ENCODE data around the gene PARD3. TPM values are rescaled to one million over a fixed set of nuclear protein-coding genes. Genes with fewer than 3 reads are reported as not detected.

Gene PARD3
- total RNA-seq, 1 experiment from 2014 or later, result 51.8 TPM

DNA sequence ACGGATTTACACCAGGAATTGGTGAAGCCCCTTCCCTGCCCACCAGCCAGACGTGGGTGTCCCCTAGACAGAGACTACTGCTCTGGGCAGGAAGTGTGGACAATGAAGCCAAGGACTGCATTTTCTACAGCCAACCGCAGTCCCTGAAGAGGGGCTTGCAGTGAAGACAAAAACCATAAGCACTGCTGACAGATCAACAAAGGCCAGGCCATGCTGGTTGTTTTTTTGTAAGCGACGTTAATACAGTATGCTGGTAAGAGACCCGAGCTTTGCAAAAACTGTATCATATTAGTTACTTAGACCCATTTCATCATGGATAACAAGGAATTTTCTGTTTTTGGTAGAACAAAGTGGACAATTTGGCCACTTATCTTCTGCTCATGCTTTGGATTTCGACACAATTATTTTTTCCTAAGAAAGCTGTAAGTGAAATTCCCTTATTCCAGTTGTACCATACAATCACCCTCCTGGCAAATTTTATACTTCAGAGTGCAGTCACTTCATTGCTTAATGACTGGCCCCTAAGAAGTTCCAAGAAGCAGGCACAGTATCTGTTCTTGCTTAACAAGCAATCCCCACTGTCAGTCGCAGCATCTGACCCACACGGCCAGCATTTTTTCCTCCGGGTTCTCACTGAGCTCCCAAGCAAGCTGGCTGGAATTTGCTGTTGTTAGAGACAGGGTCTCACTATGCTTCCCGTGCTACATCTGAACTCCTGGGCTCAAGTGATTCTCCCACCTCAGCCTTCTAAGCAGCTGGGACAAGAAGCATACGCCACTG, 163.5 kb downstream of the PARD3 start:
- peaks cover 81% of the 10 kb centered on the region for H3K4me1 Mint-ChIP-seq
- DNase-seq (ENCODE audit: low spot score) (no peak), ATAC-seq (peak; percentile 20)
- CTCF ChIA-PET, result interaction anchor here (1.8 to 1.9 kb wide), 2 partner anchors 14 to 334 kb away, joined by 4 to 9 read pairs; no protein-coding TSS in a partner anchor
- TF ChIP-seq, protein P1, sequence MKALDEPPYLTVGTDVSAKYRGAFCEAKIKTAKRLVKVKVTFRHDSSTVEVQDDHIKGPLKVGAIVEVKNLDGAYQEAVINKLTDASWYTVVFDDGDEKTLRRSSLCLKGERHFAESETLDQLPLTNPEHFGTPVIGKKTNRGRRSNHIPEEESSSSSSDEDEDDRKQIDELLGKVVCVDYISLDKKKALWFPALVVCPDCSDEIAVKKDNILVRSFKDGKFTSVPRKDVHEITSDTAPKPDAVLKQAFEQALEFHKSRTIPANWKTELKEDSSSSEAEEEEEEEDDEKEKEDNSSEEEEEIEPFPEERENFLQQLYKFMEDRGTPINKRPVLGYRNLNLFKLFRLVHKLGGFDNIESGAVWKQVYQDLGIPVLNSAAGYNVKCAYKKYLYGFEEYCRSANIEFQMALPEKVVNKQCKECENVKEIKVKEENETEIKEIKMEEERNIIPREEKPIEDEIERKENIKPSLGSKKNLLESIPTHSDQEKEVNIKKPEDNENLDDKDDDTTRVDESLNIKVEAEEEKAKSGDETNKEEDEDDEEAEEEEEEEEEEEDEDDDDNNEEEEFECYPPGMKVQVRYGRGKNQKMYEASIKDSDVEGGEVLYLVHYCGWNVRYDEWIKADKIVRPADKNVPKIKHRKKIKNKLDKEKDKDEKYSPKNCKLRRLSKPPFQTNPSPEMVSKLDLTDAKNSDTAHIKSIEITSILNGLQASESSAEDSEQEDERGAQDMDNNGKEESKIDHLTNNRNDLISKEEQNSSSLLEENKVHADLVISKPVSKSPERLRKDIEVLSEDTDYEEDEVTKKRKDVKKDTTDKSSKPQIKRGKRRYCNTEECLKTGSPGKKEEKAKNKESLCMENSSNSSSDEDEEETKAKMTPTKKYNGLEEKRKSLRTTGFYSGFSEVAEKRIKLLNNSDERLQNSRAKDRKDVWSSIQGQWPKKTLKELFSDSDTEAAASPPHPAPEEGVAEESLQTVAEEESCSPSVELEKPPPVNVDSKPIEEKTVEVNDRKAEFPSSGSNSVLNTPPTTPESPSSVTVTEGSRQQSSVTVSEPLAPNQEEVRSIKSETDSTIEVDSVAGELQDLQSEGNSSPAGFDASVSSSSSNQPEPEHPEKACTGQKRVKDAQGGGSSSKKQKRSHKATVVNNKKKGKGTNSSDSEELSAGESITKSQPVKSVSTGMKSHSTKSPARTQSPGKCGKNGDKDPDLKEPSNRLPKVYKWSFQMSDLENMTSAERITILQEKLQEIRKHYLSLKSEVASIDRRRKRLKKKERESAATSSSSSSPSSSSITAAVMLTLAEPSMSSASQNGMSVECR (CRISPR knock-in tag; IDR thresholded peaks at IDR 0.05; ENCODE audit: borderline replicate concordance), result no peak
- no peak for TF ChIP-seq ELF4 (CRISPR knock-in tag; IDR thresholded peaks at IDR 0.05; ENCODE audit: low read depth)
- no peak for TF ChIP-seq IRF2 (CRISPR knock-in tag; IDR thresholded peaks at IDR 0.05; ENCODE audit: borderline replicate concordance, low read depth)
- TF ChIP-seq SOX15 (CRISPR knock-in tag; IDR thresholded peaks at IDR 0.05), result no peak
- TF ChIP-seq CBFB (CRISPR knock-in tag; IDR thresholded peaks at IDR 0.05; ENCODE audit: low read depth), result no peak
- TF ChIP-seq NR1H2 (CRISPR knock-in tag; IDR thresholded peaks at IDR 0.05), result no peak
- TF ChIP-seq GTF2I (CRISPR knock-in tag; conservative IDR thresholded peaks at IDR 0.05), result no peak
- TF ChIP-seq KAT7 (CRISPR knock-in tag; IDR thresholded peaks at IDR 0.05; ENCODE audit: borderline replicate concordance), result no peak
- TF ChIP-seq, protein P2, sequence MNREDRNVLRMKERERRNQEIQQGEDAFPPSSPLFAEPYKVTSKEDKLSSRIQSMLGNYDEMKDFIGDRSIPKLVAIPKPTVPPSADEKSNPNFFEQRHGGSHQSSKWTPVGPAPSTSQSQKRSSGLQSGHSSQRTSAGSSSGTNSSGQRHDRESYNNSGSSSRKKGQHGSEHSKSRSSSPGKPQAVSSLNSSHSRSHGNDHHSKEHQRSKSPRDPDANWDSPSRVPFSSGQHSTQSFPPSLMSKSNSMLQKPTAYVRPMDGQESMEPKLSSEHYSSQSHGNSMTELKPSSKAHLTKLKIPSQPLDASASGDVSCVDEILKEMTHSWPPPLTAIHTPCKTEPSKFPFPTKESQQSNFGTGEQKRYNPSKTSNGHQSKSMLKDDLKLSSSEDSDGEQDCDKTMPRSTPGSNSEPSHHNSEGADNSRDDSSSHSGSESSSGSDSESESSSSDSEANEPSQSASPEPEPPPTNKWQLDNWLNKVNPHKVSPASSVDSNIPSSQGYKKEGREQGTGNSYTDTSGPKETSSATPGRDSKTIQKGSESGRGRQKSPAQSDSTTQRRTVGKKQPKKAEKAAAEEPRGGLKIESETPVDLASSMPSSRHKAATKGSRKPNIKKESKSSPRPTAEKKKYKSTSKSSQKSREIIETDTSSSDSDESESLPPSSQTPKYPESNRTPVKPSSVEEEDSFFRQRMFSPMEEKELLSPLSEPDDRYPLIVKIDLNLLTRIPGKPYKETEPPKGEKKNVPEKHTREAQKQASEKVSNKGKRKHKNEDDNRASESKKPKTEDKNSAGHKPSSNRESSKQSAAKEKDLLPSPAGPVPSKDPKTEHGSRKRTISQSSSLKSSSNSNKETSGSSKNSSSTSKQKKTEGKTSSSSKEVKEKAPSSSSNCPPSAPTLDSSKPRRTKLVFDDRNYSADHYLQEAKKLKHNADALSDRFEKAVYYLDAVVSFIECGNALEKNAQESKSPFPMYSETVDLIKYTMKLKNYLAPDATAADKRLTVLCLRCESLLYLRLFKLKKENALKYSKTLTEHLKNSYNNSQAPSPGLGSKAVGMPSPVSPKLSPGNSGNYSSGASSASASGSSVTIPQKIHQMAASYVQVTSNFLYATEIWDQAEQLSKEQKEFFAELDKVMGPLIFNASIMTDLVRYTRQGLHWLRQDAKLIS (CRISPR knock-in tag; IDR thresholded peaks at IDR 0.05; ENCODE audit: borderline replicate concordance), result no peak
- TF ChIP-seq, protein P3, sequence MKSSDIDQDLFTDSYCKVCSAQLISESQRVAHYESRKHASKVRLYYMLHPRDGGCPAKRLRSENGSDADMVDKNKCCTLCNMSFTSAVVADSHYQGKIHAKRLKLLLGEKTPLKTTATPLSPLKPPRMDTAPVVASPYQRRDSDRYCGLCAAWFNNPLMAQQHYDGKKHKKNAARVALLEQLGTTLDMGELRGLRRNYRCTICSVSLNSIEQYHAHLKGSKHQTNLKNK (CRISPR knock-in tag; IDR thresholded peaks at IDR 0.05), result no peak
- TF ChIP-seq ZNF423 (CRISPR knock-in tag; IDR thresholded peaks at IDR 0.05), result no peak
- no peaks in the 10 kb centered on the region for H3K9me3 Mint-ChIP-seq
- no peaks in the 10 kb centered on the region for H3K36me3 Mint-ChIP-seq
- POLR2A ChIA-PET, result no interaction called here
- no peak overlapping the region for H3K4me3 Mint-ChIP-seq
- no peaks in the 10 kb centered on the region for H3K27me3 Mint-ChIP-seq (ENCODE audit: low read depth)
- H3K27ac Mint-ChIP-seq, result peak overlapping the region; percentile 90

DNA sequence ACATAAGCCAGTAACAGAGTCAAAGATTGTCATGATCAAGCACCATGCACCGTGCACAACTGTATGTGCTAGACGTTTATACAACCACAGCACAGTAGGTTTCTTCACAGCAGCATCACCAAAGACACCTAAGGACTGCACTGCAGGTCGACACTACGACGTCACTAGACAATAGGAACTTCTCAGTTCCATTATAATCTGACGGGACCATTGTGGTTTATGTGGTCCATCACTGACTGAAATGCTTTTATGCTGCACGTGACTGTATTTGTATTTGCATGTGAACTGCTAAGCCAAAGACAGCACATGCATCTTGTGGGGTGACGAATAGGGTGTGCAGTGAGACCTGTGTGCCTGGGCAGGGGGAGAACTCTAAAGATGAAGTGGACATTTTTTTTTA, 164.9 kb downstream of the PARD3 start:
- POLR2A ChIA-PET, result no interaction called here
- no peak for ATAC-seq
- no peak for DNase-seq (ENCODE audit: low spot score)
- TF ChIP-seq ZNF232 (CRISPR knock-in tag; IDR thresholded peaks at IDR 0.05) (no peak), TEAD1 (CRISPR knock-in tag; IDR thresholded peaks at IDR 0.05) (no peak), NR3C1 (CRISPR knock-in tag; conservative IDR thresholded peaks at IDR 0.05; ENCODE audit: low read depth) (no peak), FOXJ3 (CRISPR knock-in tag; IDR thresholded peaks at IDR 0.05; ENCODE audit: borderline replicate concordance) (no peak), TCF7 (CRISPR knock-in tag; IDR thresholded peaks at IDR 0.05; ENCODE audit: low read depth) (no peak), SP1 (CRISPR knock-in tag; conservative IDR thresholded peaks at IDR 0.05) (no peak), FOXK1 (CRISPR knock-in tag; IDR thresholded peaks at IDR 0.05) (no peak), ZNF138 (CRISPR knock-in tag; conservative IDR thresholded peaks at IDR 0.05) (no peak)
- TF ChIP-seq, protein P4, sequence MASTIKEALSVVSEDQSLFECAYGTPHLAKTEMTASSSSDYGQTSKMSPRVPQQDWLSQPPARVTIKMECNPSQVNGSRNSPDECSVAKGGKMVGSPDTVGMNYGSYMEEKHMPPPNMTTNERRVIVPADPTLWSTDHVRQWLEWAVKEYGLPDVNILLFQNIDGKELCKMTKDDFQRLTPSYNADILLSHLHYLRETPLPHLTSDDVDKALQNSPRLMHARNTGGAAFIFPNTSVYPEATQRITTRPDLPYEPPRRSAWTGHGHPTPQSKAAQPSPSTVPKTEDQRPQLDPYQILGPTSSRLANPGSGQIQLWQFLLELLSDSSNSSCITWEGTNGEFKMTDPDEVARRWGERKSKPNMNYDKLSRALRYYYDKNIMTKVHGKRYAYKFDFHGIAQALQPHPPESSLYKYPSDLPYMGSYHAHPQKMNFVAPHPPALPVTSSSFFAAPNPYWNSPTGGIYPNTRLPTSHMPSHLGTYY (CRISPR knock-in tag; IDR thresholded peaks at IDR 0.05), result no peak
- TF ChIP-seq, protein P2 (CRISPR knock-in tag; IDR thresholded peaks at IDR 0.05; ENCODE audit: borderline replicate concordance), result no peak

More for the DNA sequence above, 164.9 kb downstream of the PARD3 start:
- Mint-ChIP-seq H3K27me3 (ENCODE audit: low read depth) (no peaks in the 10 kb centered on the region), H3K36me3 (no peaks in the 10 kb centered on the region), H3K4me1 (peaks cover 70% of the 10 kb centered on the region), H3K27ac (peak overlapping the region; percentile 15), H3K9me3 (no peaks in the 10 kb centered on the region), H3K4me3 (no peak overlapping the region)
- CTCF ChIA-PET, result no interaction called here
